HepG2 (cell line): ENCODE measurements around the gene IQCH. TPM values are rescaled to one million over a fixed set of nuclear protein-coding genes. Genes with fewer than 3 reads are reported as not detected.

Experiments used
- ARID4A ChIP-seq: sonication (generic); formaldehyde crosslinking; IDR thresholded peaks from 2 replicates; pipeline ENCODE4 v1.5.0; 2020; ENCODE audit warnings: mild to moderate bottlenecking, missing genetic modification reagents, borderline replicate concordance
- CBX5 ChIP-seq: sonication (generic); formaldehyde crosslinking; IDR thresholded peaks from 2 replicates; pipeline ENCODE4 v1.4.0; 2020; ENCODE audit warnings: missing genetic modification reagents, borderline replicate concordance
- HOXD1 ChIP-seq: sonication (generic); formaldehyde crosslinking; IDR thresholded peaks from 2 replicates; pipeline ENCODE4 v1.5.0; 2020; ENCODE audit warnings: missing genetic modification reagents
- IKZF1 ChIP-seq: fragments of 450-650 bp; IDR thresholded peaks from 2 replicates; pipeline ENCODE4 v1.7.1; 2016
- NCOA2 ChIP-seq: sonication (generic); formaldehyde crosslinking; IDR thresholded peaks from 2 replicates; pipeline ENCODE4 v1.8.0; 2022; ENCODE audit warnings: inconsistent platforms
- NFYB ChIP-seq: sonication (generic); formaldehyde crosslinking; IDR thresholded peaks from 2 replicates; pipeline ENCODE4 v1.4.0; 2020; ENCODE audit warnings: missing genetic modification reagents
- SP140L ChIP-seq: sonication (generic); formaldehyde crosslinking; IDR thresholded peaks from 2 replicates; pipeline ENCODE4 v1.4.0; 2020; ENCODE audit warnings: missing genetic modification reagents, borderline replicate concordance
- TRIM22 ChIP-seq: fragments of 450-650 bp; IDR thresholded peaks from 2 replicates; pipeline ENCODE4 v1.6.1; 2017
- ZFP36L1 ChIP-seq: sonication (generic); formaldehyde crosslinking; IDR thresholded peaks from 2 replicates; pipeline ENCODE4 v1.8.0; 2022; ENCODE audit warnings: mild to moderate bottlenecking, missing genetic modification reagents, moderate library complexity
- ZIK1 ChIP-seq: sonication (generic); formaldehyde crosslinking; IDR thresholded peaks from 2 replicates; pipeline ENCODE4 v1.5.0; 2020; ENCODE audit warnings: mild to moderate bottlenecking, low read depth, missing genetic modification reagents, borderline replicate concordance
- ZNF235 ChIP-seq: sonication (generic); formaldehyde crosslinking; IDR thresholded peaks from 2 replicates; pipeline ENCODE4 v1.8.1; 2023; ENCODE audit warnings: mild to moderate bottlenecking, missing genetic modification reagents, borderline replicate concordance
- ZNF484 ChIP-seq: sonication (generic); formaldehyde crosslinking; IDR thresholded peaks from 2 replicates; pipeline ENCODE4 v1.5.1; 2020; ENCODE audit warnings: mild to moderate bottlenecking, low read depth, missing genetic modification reagents, borderline replicate concordance
- ZNF550 ChIP-seq: sonication (generic); formaldehyde crosslinking; IDR thresholded peaks from 2 replicates; pipeline ENCODE4 v1.4.0; 2020; ENCODE audit warnings: mild to moderate bottlenecking, missing genetic modification reagents, borderline replicate concordance
- polyA plus RNA-seq, 8 experiments: library from polyadenylated mRNA; depleted of rRNA in 3 of 8; stranded (reverse) in 7 of 8; unstranded in 1 of 8; fragments of >200 nt; fragmentation: Illumina TruSeq in 4 of 8; extraction: Trizol in 4 of 8; gene quantifications; 2 replicates each; pipeline versions ENCODE4 v1.2.1 to v1.2.3, GENCODE V29; 2011 to 2016; ENCODE audit warnings: low read depth in 4 of 8, missing spikeins in 1 of 8, mixed read lengths in 1 of 8; ENCODE audit not compliant: insufficient read depth in 1 of 8
- total RNA-seq, 5 experiments: library from RNA; depleted of rRNA; stranded (reverse); fragments of >200 nt; fragmentation: Illumina TruSeq; extraction: Trizol; gene quantifications; 2 replicates each; pipeline ENCODE4 v1.2.3, GENCODE V29; 2016; ENCODE audit warnings: low read depth in 1 of 5
- TF ChIP-seq, protein P1 (sequence below): sonication (generic); formaldehyde crosslinking; IDR thresholded peaks from 2 replicates; pipeline ENCODE4 v1.8.0; 2022; ENCODE audit warnings: missing genetic modification reagents, mild to moderate bottlenecking, moderate library complexity, borderline replicate concordance
- TF ChIP-seq, protein P2 (sequence below): sonication (generic); formaldehyde crosslinking; IDR thresholded peaks from 2 replicates; pipeline ENCODE4 v1.4.0; 2020; ENCODE audit warnings: missing genetic modification reagents, borderline replicate concordance
- TF ChIP-seq, protein P3 (sequence below): sonication (generic); formaldehyde crosslinking; IDR thresholded peaks from 2 replicates; pipeline ENCODE4 v1.5.0; 2020; ENCODE audit warnings: mild to moderate bottlenecking, missing genetic modification reagents, borderline replicate concordance

The IQCH gene
- total and polyA plus RNA-seq, 2 of the 13 experiments (the other 11 are each of a cell fraction or from before 2014, with no cell fraction given) = 0.16 to 0.55 TPM

- TF ChIP-seq, protein P1, sequence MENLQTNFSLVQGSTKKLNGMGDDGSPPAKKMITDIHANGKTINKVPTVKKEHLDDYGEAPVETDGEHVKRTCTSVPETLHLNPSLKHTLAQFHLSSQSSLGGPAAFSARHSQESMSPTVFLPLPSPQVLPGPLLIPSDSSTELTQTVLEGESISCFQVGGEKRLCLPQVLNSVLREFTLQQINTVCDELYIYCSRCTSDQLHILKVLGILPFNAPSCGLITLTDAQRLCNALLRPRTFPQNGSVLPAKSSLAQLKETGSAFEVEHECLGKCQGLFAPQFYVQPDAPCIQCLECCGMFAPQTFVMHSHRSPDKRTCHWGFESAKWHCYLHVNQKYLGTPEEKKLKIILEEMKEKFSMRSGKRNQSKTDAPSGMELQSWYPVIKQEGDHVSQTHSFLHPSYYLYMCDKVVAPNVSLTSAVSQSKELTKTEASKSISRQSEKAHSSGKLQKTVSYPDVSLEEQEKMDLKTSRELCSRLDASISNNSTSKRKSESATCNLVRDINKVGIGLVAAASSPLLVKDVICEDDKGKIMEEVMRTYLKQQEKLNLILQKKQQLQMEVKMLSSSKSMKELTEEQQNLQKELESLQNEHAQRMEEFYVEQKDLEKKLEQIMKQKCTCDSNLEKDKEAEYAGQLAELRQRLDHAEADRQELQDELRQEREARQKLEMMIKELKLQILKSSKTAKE (CRISPR knock-in tag) = peak; percentile 79
- TF ChIP-seq, protein P2, sequence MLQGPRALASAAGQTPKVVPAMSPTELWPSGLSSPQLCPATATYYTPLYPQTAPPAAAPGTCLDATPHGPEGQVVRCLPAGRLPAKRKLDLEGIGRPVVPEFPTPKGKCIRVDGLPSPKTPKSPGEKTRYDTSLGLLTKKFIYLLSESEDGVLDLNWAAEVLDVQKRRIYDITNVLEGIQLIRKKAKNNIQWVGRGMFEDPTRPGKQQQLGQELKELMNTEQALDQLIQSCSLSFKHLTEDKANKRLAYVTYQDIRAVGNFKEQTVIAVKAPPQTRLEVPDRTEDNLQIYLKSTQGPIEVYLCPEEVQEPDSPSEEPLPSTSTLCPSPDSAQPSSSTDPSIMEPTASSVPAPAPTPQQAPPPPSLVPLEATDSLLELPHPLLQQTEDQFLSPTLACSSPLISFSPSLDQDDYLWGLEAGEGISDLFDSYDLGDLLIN (CRISPR knock-in tag) = 0 out of 2 replicates have a peak, but pooled peaks have one; percentile 42
- TF ChIP-seq CBX5 (CRISPR knock-in tag) (peak; percentile 86; the same call in 1 of the 2 replicates), ZIK1 (CRISPR knock-in tag) (peak; percentile 95), ZNF235 (CRISPR knock-in tag) (peak; percentile 79; the same call in 1 of the 2 replicates), ZNF550 (CRISPR knock-in tag) (peak; percentile 94), SP140L (CRISPR knock-in tag) (no peak), NCOA2 (CRISPR knock-in tag) (peak; percentile 67), ZNF484 (CRISPR knock-in tag) (no peak; the same call in 1 of the 2 replicates), ZFP36L1 (CRISPR knock-in tag) (0 out of 2 replicates have a peak, but pooled peaks have one; percentile 78), ARID4A (CRISPR knock-in tag) (peak; percentile 90), HOXD1 (CRISPR knock-in tag) (peak; percentile 57; the same call in 1 of the 2 replicates), IKZF1 (no peak), NFYB (CRISPR knock-in tag) (peak; percentile 46), TRIM22 (no peak)
- TF ChIP-seq, protein P3, sequence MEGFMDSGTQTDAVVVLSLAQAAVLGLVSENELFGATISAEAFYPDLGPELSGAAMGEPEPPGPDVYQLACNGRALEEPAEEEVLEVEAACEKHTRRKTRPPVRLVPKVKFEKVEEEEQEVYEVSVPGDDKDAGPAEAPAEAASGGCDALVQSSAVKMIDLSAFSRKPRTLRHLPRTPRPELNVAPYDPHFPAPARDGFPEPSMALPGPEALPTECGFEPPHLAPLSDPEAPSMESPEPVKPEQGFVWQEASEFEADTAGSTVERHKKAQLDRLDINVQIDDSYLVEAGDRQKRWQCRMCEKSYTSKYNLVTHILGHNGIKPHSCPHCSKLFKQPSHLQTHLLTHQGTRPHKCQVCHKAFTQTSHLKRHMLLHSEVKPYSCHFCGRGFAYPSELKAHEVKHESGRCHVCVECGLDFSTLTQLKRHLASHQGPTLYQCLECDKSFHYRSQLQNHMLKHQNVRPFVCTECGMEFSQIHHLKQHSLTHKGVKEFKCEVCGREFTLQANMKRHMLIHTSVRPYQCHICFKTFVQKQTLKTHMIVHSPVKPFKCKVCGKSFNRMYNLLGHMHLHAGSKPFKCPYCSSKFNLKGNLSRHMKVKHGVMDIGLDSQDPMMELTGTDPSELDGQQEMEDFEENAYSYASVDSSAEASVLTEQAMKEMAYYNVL (CRISPR knock-in tag) = peak; percentile 91
Measured at GRCh38 chr15:67521029-67521782, 266.6 kb downstream of the IQCH start, which contains the start of gene C15orf61 (continued).
